Amniotic stem cell (primary cell): ENCODE data around the gene YKT6.

ENCODE experiments used
- DNase-seq: peaks from one replicate; lab custom pipeline; 2025; lab: John Stamatoyannopoulos, UW

The YKT6 gene

GRCh38 chr7:44258865-44259546 lies 58.2 kb downstream of the YKT6 start:
- no peak for DNase-seq

GRCh38 chr7:44259547-44260457 lies 59.0 kb downstream of the YKT6 start:
- no peak for DNase-seq

GRCh38 chr7:44261240-44261639 lies 60.5 kb downstream of the YKT6 start:
- no peak for DNase-seq

GRCh38 chr7:44262031-44262430 lies 61.3 kb downstream of the YKT6 start:
- no peak for DNase-seq

GRCh38 chr7:44263326-44264082 lies 62.7 kb downstream of the YKT6 start:
- no peak for DNase-seq
